HPDE6-E6E7 (cell line): Measurements from ENCODE around the gene CDKAL1.

Source experiments
- DNase-seq: peaks from one replicate; pipeline ENCODE4 v3.0.0; 2011; ENCODE audit warnings: missing footprints; ENCODE audit errors: extremely low spot score

Gene CDKAL1

GRCh38 chr6:20835315-20836010 lies 301.2 kb downstream of the CDKAL1 start:
- DNase-seq, result peak; percentile 11

GRCh38 chr6:20837189-20837588 lies 302.9 kb downstream of the CDKAL1 start:
- no peak for DNase-seq

GRCh38 chr6:20838113-20838512 lies 303.9 kb downstream of the CDKAL1 start:
- no peak for DNase-seq

GRCh38 chr6:20839630-20840029 lies 305.4 kb downstream of the CDKAL1 start:
- DNase-seq, result no peak

GRCh38 chr6:20840675-20841074 lies 306.4 kb downstream of the CDKAL1 start:
- DNase-seq, result no peak

GRCh38 chr6:20841806-20842205 lies 307.5 kb downstream of the CDKAL1 start:
- no peak for DNase-seq

GRCh38 chr6:20845592-20845991 lies 311.3 kb downstream of the CDKAL1 start:
- DNase-seq, result no peak

- DNase-seq, result no peak
Observed at GRCh38 chr6:20846602-20847028, 312.4 kb downstream of the CDKAL1 start.

GRCh38 chr6:20847904-20848303 lies 313.6 kb downstream of the CDKAL1 start:
- DNase-seq, result no peak

- no peak for DNase-seq
Observed at GRCh38 chr6:20850686-20851416, 316.6 kb downstream of the CDKAL1 start.

- DNase-seq, result no peak
Observed at GRCh38 chr6:20851795-20852194, 317.5 kb downstream of the CDKAL1 start.

- no peak for DNase-seq
Observed at GRCh38 chr6:20853828-20854227, 319.6 kb downstream of the CDKAL1 start.

GRCh38 chr6:20856681-20857288 lies 322.5 kb downstream of the CDKAL1 start:
- no peak for DNase-seq

GRCh38 chr6:20861481-20861880 lies 327.2 kb downstream of the CDKAL1 start:
- no peak for DNase-seq

GRCh38 chr6:20866036-20866435 lies 331.8 kb downstream of the CDKAL1 start:
- DNase-seq, result no peak

- DNase-seq, result no peak
Observed at GRCh38 chr6:20866935-20867703, 332.9 kb downstream of the CDKAL1 start.

GRCh38 chr6:20868397-20869096 lies 334.3 kb downstream of the CDKAL1 start:
- DNase-seq, result no peak

- no peak for DNase-seq
Observed at GRCh38 chr6:20870021-20870420, 335.8 kb downstream of the CDKAL1 start.

GRCh38 chr6:20870493-20870892 lies 336.2 kb downstream of the CDKAL1 start:
- DNase-seq, result no peak

- DNase-seq, result no peak
Observed at GRCh38 chr6:20873425-20874190, 339.4 kb downstream of the CDKAL1 start.
